Cortex of kidney (tissue), 1 donor: ENCODE measurements around the gene SDK1.
"Not testable (repeated sequence)": the region's sequence is repeated elsewhere in the genome, so short reads cannot be mapped to it uniquely, and the experiment has no call there.

Experiments used
- DNase-seq: peaks from one replicate; lab custom pipeline; 2025; lab: John Stamatoyannopoulos, UW

The SDK1 gene

DNA sequence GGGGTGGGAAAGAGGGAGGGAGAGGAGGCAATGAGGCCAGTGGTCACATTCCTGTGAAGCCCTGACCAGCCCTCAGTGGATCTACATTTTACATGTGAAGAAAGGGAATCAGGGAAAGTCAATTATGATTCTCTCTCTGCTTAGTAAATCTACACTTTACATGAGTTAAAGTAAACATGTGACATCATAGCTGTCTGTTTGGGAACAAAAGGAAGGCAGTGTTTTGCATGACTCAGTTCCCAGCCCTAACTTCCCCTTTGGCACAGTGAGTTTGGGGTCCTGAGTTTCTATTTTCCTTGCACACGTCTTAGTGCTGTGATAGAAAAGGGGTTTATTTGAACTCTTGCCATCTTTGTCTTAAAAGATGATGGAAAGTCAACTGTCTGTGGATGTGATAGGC, 615.1 kb downstream of the SDK1 start:
- DNase-seq = no peak

DNA sequence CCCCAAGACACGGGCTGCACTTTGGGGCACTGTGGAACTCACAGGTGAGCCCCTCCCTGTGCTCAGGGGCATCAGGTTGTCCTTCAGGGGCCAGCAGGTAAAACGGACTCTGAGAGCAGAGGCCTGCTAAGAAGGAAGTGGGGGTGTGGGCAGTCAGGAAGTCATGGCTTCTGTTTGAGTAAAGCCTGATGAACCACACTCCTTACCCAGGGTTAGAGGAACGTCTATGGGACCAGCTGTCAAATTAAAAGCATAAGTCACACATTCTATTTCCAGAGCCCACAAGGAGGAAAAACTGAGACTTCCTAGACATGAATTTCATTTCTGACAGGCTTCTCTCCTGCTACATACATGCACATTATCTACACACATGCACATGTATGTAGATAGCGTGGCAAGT, 616.4 kb downstream of the SDK1 start:
- no peak for DNase-seq

DNA sequence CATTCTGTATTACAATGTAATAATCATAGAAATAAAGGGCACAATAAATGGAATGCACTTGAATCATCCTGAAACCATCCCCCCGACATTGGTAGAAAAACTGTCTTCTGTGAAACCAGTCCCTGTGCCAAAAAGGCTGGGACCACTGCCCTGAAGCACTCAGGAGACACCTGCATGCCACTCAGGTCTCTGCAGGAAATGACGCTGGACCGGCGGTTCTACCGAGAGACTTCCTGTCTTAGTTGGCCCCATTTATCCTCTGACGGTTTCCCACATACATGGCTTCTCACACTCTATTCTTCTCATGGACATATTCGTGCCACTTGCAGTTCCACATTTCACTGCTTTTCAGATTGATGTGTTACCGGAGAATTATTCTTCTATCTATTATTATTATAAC, 617.5 kb downstream of the SDK1 start:
- DNase-seq = no peak

DNA sequence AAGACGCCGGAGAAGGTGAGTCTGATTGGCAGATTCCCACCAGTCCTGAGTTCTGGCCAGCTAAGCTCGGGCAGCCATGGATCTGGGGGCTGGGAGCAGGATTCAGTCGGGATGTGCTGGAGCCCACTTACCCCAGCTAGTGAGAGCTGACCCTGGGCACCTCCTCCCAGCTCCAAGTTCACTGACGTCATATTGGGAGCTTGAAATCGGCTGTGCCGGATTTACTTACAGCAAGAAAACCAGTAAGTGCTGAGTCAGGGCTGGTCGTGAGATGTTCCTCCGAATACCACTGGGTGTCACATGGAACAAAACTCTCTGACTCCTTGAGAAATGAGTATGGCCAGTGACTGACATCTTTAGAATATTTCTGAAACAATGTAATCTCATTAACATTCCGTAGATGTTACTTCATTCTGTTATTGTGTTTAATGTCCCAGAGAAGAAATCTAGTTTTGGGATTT, 621.2 kb downstream of the SDK1 start:
- no peak for DNase-seq

DNA sequence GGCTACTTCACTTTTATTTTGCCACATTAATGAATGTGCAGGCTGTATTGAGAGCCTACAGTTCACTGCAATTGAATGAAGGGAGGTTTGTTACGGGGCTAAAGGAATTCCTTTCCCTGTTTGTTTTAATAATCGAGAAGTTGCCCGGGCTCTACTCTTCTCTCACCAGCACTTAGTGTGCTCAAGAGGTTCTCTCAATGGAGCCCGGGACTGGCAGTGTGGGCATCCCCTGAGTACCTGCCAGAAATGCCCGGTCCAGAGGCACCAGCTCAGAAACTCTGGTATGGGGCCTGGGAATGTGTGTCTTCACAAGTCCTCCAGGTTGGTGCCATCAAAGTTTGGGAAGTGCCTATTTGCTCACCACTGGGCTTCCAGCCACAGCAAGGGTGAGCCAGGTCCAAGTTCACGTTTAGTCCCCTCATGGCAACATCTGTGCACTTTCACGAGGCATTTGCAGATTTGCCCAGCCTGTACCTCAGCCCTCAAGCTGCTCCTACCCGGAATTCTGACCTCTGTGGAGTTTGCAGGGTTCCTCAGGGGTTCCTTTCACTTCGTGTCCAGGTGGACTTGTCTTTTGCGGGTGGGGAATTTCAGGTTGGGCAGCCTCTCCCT, 622.4 kb downstream of the SDK1 start:
- DNase-seq = no peak

DNA sequence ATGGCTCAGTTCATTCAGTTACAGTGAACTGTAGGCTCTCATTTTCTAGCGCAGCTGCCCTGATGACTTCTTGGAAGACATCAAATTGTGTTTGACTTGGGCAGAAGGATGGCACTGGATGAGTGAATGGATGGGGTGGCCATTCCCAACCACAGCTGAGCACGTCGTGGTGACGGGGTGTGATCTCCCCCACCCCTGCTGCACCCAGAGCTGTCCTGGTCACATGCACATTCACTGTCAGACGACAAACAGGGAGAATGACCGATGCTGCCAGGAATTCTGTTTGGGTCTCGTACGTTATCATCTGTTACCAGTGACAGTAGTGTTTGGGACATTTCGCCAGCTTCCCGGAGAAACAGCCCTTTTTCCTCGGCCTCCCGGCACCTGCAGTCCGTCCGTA, 623.2 kb downstream of the SDK1 start:
- DNase-seq = no peak

DNA sequence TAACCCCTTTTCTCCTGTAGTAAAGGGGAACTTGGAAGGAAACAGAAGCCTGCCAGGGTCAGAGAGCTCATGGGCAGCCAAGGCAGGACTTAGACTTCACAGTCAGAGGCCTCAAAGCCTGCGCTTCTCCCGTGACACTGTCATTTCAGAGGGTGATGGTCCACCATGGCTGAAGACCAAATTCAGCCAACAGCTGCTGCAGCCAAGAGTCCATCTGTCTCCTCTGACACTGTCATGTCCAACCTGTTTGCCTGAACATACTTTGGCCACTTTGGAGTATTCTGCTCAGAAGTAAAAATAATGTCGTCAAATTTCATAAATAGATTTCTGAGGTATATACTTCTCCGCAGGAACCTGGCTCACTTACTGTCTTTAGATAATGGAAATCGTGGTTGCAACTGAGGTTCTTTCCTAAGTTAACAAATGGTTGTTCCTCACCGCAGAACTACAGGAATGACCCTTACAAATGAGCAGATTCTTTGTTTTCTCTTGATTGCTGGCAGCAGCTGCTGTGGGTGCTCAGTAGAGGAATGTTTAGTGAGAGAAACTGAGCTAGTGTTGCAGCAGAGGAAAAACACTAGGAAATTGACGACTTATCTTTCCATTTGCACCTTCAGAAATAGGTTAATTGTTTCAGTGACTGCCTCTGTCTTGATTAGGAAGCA, 626.5 kb downstream of the SDK1 start:
- no peak for DNase-seq

DNA sequence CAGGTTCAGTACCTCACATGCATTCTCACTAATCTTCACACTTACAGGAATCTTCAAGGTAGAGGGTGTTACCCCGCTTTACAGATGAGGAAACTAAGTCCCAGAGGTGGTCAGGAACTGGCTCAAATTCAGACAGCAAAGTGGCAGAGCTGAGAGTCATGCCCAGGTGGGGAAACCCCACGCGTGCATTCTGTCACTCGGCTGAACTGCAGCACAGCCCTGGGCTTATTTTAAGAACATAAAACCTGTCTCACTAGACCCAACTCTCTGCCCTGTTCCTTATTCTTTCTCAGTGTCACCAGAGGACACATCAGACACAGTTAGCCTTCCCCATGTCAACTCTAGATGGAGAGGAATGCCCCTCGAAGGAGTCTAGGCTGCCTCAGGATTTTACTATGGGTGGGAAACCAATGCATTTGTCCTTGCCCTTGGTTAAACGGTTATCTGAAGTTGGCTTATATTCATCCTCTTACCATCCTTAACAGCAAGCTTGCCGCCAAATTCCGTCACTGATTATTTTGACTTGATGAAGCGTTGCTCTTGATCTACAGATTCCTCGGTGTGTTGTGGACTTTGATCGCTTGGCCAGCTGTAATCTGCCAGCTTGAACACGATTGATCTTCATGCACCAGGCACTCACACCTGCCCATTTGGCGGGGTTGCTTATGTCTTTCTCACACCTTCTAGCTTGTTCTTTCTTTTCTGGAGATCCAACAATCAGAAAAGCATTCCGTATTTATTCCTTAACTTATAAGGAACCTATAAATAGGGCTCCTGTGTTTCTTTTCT, 627.9 kb downstream of the SDK1 start:
- DNase-seq = no peak

DNA sequence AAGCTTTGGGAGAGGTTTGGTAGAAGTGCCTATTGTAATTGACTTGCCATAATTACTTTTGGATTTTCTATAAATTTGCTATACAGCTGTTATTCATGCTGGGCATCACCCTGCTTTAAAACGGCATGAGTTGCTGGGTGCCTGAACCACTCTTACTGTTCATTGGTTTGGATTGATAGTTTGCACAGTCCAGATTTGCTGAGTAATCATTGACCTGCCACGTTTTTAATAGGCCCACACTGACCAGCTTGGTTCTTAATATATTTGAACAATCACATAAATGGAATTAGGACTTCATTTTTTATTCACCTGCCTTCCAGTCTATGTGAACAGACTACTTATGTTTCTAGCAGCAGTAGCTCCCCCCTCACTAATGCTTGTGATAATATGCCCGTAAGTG, 630.8 kb downstream of the SDK1 start:
- no peak for DNase-seq

DNA sequence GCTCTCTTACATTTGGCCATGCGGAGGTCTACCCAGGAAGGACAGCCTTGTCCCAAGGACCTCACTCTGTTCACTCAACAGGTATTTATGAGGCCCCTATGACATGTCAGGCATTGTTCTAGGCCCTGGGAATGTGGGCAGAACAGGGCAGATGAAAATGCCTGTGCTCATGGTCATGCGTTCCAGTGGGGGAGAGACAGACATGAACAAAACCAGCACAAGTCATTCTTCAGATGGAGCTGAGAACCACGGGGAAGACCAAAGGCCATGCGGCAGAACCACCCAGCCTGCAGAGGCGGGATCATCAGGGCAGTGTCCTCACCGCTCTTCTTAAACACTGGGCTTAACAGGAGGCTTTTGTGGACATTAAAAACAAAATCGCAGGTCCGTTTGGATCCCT, 636.1 kb downstream of the SDK1 start:
- no peak for DNase-seq

DNA sequence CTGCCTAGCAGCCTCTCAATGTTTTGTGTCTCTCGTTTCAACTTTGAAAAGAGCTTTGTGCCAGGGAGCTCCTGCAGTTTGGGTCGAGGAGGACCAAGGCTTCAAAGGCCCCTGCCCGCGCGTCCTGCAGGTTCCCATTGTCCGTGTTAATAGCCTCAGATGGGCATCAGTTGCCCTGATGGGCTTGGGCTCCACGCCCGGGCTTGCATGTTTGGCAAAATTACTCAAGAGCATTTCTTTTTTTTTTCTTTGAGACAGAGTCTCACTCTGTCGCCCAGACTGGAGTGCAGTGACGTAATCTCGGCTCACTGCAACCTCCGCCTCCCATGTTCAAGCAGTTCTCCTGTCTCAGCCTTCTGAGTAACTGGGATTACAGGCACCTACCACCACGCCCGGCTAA, 636.6 kb downstream of the SDK1 start:
- no peak for DNase-seq

DNA sequence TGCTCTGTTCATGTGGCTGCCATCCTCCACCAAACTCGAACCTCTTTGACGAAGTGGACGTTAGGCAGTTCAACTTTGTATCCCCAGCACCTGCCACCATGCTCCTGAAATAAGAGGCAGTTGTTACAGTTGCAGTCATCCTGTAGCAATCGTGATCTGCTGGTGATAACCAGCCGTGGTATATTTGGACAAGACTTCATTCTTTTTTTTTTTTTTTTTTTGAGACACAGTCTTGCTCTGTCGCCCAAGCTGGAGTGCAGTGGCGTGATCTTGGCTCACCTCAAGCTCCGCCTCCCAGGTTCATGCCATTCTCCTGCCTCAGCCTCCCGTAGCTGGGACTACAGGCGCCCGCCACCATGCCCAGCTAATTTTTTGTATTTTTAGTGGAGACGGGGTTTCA, 640.7 kb downstream of the SDK1 start:
- DNase-seq = not testable (repeated sequence)

DNA sequence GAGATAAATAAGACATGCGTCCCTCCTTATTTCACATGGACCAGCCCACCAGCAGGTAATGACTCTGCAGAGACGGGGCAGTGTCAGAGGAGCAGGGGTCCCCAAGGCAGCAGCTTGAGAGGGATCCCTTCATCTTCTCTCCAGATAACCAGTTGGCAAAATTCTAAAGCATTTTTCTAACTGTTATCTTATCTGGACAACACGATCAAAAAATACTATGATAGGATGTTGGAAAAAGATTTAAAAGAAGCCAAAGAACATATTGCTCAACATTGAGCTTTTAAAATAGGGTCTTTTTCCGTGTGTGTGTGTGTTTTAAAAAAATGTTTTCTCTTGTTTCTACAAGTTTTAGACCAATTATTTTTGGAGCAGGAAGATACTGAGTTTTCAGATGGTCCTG, 641.2 kb downstream of the SDK1 start:
- DNase-seq = no peak

DNA sequence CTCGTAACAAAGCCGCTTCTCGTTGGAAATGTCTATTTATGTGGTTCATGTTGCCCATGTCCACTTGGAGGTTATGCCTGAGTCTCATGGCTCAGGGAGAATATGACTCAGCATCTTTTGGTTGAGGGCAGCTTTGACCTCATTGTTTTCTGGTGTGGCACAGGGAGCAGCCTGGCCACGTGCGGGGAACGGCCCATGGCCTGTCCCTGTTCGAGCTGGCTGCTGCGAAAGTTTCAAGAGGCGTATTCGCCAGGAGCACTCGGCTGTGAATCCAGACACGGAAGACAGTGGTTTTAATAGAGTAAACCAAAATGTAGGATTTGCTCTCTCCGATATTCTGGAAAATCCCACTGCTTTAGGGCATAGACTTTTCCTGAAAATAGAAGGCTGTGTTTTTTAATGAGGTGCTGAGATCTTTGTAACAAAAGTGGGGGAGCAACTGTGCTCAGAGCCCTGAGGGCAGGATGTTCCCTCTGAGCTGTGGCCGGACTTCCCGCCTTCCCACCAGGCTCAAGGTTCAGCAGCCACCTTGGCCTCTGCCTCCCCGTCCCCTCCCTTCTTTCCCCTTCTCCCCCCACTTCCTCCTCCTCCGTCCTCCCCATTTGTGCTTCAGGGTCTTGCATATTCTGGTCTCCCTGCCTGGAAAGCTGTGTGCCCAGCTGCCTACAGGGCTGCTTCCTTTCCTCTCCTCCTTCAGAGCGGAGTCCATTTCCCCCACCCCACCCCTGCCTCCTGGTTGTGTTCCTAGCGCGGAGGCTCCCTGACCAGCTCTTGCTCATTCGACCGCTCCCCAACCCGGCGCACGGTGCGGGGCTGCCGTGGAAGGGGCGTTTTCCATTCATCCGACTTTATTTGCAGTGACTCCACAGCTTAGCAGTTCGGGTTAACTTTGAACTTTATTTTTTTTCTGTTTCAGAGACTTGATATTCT, 642.0 kb downstream of the SDK1 start:
- no peak for DNase-seq

DNA sequence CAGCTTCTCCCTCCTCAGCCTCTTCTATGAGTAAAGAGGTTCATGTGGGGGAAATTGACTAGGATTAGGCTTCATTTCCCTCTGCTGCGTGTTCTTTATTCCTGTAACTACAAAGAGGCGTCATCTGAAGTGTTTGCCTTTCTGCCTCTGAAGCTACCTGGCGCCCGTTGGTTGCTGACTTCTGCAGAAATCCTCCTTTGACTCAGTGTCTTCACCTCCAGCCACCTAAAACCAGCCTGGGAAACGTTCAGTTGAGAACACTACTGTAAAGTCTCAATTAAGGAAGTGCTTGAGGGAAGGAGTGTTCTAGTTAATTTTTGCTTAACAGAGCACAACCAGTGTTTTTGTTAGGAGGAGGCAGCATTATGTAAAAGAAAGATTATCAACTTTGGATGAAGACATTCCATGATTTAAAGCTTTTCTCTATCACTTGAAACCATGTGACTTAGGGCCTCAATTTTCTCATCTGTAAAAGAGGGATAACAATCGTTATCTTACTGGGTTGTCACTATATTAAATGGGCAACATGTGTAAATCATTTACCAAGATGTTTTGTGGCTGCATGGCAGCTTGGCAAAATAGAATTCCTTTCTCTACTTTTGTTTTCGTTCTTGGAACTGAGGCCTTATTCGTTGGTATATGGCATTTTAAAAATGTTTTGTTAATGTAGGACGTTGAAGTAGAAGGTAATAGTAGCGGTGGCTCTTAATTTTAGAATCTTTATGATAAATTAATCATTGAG, 642.9 kb downstream of the SDK1 start:
- DNase-seq = no peak

DNA sequence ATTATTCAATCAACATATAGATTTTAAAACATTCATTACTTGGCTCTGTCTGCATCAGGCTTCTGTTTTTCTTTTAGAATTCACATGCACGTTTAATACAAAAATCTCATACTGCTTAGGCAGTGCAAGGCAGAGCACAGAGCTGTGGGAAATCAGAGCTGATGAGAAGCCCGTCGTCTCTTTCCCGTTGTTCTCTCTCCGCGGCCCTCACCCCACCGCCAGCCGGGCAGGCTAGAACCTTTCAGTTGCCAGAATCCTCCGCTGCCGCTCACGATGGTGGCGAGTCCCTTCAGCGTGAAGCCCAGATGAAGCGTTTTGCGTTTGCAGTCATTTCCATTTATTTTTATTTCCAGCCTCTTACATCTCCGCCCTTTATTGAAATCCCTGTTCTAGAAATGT, 648.2 kb downstream of the SDK1 start:
- DNase-seq = no peak

DNA sequence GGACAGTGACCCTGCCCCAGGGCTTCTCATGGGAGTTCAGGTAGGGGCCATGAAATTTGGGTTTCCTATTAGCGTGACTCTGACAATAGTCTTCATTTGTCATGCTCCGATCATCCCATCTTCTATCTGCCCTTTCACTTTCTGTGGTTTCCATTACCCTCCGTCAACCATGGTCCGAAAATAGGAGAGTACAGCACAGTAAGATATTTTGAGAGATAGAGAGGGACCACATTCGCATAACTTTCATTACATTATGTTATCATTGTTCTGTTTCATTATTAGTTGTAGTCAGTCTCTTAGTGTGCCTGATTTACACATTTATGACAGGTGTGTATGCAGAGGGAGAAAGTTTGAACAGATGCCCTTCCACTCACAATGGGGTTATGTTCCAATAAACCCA, 649.2 kb downstream of the SDK1 start:
- DNase-seq = no peak

DNA sequence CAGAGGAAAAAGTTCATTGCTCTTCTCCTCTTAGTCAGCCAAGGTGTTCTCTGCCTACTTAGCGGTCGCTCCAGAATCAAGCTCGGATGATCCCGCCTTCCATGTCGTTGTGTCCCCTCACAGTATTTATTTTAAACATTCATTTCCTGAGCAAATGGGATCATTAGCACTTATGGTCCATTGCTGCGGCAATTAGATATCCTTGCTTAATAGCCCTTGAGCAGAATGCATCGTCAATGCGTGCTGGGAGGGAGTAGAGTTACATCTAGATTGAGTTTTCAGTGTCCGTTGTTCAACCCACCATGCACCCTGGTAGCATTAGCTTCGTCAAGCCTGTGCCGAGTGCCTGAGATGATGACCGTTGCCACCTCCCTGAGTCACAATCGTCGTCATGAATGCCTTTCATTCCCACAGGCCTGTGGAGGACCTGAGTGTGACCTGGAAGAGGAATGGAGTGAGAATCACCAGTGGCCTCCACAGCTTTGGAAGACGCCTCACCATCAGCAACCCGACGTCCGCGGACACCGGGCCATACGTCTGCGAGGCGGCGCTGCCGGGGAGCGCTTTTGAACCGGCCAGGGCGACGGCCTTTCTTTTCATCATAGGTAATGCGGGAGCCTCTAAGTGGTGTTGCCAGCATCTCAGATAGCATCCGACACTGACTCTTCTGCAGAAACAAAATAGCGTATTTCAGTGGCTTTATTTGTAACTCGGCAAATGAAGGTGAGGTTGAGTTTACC, 650.4 kb downstream of the SDK1 start:
- no peak for DNase-seq

DNA sequence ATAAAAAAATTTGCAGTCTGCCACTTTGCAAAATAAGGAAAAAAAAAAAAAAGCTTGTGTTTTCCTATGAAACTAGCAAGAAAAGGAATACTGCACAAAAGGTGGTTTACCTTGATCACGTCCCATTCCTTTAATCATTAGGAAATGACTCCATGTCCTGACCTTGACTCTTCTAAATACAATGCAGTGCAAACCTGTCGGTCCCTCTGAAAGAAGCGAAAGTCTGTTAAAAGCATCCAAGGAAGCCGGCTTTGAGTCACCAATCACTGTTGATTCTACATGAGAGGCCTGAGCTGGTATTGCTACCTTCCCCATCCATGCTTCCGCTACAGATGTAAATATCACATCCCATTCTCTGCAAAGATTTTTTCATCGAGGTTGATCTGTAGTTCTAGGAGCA, 652.1 kb downstream of the SDK1 start:
- DNase-seq = no peak

DNA sequence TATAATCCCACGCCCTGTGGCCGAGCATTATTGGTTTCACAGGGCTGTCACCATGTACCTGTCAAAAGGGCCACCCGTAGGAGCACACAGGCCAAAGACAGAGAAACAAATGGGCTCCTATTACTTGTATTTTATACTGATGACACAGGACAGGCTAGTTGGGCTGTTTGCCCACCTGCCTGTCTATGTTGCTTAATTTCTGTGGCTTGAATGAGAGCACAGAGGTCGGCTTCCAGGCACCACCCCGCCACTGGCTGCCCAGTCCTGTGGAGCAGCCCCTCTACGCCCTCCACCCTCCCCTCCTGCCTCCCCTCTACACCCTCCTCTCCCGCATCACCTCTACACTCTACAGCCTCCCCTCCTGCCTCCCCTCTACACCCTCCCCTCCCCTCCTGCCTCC, 652.9 kb downstream of the SDK1 start:
- no peak for DNase-seq

DNA sequence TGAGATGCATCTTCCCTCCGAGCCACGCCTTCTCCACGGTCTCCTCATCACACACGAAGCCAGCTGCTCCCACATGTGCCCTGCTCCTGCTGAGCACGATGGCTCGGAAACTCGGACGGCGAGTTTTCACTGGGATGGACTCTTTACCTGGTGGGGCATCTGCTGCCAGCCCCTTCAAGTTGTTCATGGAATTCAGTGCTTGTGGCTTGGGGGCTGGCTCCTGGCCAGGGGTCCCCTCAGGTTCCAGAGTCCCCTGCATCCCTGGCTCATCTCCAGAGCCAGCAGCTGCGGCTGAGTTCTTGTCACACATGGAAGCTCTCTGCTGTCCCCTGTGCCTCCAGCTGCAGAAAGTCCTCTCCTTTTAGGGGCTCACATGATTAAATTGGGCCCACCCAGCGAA, 654.0 kb downstream of the SDK1 start:
- DNase-seq = no peak
